KMS-11 (cell line): ENCODE measurements around the gene NFE2L3.
"Not testable (repeated sequence)": the region's sequence is repeated elsewhere in the genome, so short reads cannot be mapped to it uniquely, and the experiment has no call there.

Source experiments
- H2AFZ ChIP-seq: fragments of 200-600 bp; sonication (generic); 2 replicates; pipeline ENCODE4 v1.6.1; 2016; ENCODE audit warnings: antibody characterized with exemption, mixed run types, low read depth
- H3K27ac ChIP-seq: fragments of 200-600 bp; sonication (generic); 2 replicates; pipeline ENCODE4 v1.6.1; 2016; ENCODE audit warnings: mild to moderate bottlenecking, mixed run types
- H3K27me3 ChIP-seq: fragments of 200-600 bp; sonication (generic); 2 replicates; pipeline ENCODE4 v1.6.1; 2017; ENCODE audit warnings: mild to moderate bottlenecking, low read depth, mixed run types, moderate library complexity; ENCODE audit not compliant: insufficient read depth
- H3K36me3 ChIP-seq: fragments of 200-600 bp; sonication (generic); 2 replicates; pipeline ENCODE4 v1.6.1; 2017; ENCODE audit warnings: mild to moderate bottlenecking, mixed run types; ENCODE audit not compliant: insufficient read depth
- H3K4me1 ChIP-seq: fragments of 200-600 bp; sonication (generic); 2 replicates; pipeline ENCODE4 v1.6.1; 2016; ENCODE audit warnings: mild to moderate bottlenecking, low read depth, mixed run types; ENCODE audit not compliant: poor library complexity, severe bottlenecking
- H3K4me2 ChIP-seq: fragments of 200-600 bp; sonication (generic); 2 replicates; pipeline ENCODE4 v1.7.0; 2016; ENCODE audit warnings: mild to moderate bottlenecking, mixed run types
- H3K4me3 ChIP-seq: fragments of 200-600 bp; sonication (generic); IDR thresholded peaks from 2 replicates; pipeline ENCODE4 v1.6.1; 2017; ENCODE audit warnings: low read depth, low read length, mixed read lengths; ENCODE audit not compliant: insufficient read depth
- H3K79me2 ChIP-seq: fragments of 200-600 bp; sonication (generic); 2 replicates; pipeline ENCODE4 v1.6.1; 2016; ENCODE audit warnings: low read depth, mixed run types; ENCODE audit not compliant: insufficient read depth
- H3K9ac ChIP-seq: fragments of 200-600 bp; sonication (generic); 2 replicates; pipeline ENCODE4 v1.6.1; 2016; ENCODE audit warnings: mild to moderate bottlenecking, mixed run types
- H4K20me1 ChIP-seq: fragments of 200-600 bp; sonication (generic); 2 replicates; pipeline ENCODE4 v1.6.1; 2016; ENCODE audit warnings: mild to moderate bottlenecking, mixed run types; ENCODE audit not compliant: insufficient read depth
- CTCF ChIP-seq: fragments of 200-600 bp; sonication (generic); conservative IDR thresholded peaks from 2 replicates; pipeline ENCODE4 v1.6.1; 2017; ENCODE audit warnings: low read depth, mild to moderate bottlenecking, antibody characterized with exemption, low read length, moderate library complexity, mixed read lengths

The NFE2L3 gene

GRCh38 chr7:26143298-26144048, 8.5 kb upstream of the NFE2L3 start:
- Histone ChIP-seq H3K27ac (no peak overlapping the region), H3K4me2 (no peak overlapping the region), H3K4me1 (no peaks in the 10 kb centered on the region), H3K4me3 (no peak overlapping the region), H3K9ac (no peak overlapping the region), H3K79me2 (no peaks in the 10 kb centered on the region), H3K27me3 (no peaks in the 10 kb centered on the region), H4K20me1 (no peaks in the 10 kb centered on the region), H2AFZ (no peak overlapping the region), H3K36me3 (no peaks in the 10 kb centered on the region)
- TF ChIP-seq CTCF = no peak

- no peaks in the 10 kb centered on the region for H3K36me3 ChIP-seq
- H3K4me2 ChIP-seq = no peak overlapping the region
- H3K4me1 ChIP-seq = no peaks in the 10 kb centered on the region
- H3K27ac ChIP-seq = no peak overlapping the region
- no peaks in the 10 kb centered on the region for H3K27me3 ChIP-seq
- no peak overlapping the region for H3K9ac ChIP-seq
- H2AFZ ChIP-seq = no peak overlapping the region
- no peak overlapping the region for H3K4me3 ChIP-seq
- no peaks in the 10 kb centered on the region for H3K79me2 ChIP-seq
- H4K20me1 ChIP-seq = no peaks in the 10 kb centered on the region
- no peak for TF ChIP-seq CTCF
Observed at GRCh38 chr7:26144184-26145080, 7.6 kb upstream of the NFE2L3 start.

GRCh38 chr7:26145238-26145637, 6.8 kb upstream of the NFE2L3 start:
- H3K9ac ChIP-seq = no peak overlapping the region
- no peak overlapping the region for H3K27ac ChIP-seq
- no peaks in the 10 kb centered on the region for H3K36me3 ChIP-seq
- no peak overlapping the region for H3K4me2 ChIP-seq
- no peaks in the 10 kb centered on the region for H3K4me1 ChIP-seq
- TF ChIP-seq CTCF = no peak
- no peak overlapping the region for H2AFZ ChIP-seq
- H3K4me3 ChIP-seq = no peak overlapping the region
- H3K79me2 ChIP-seq = no peaks in the 10 kb centered on the region
- H3K27me3 ChIP-seq = no peaks in the 10 kb centered on the region
- H4K20me1 ChIP-seq = no peaks in the 10 kb centered on the region

- H3K27ac ChIP-seq = no peak overlapping the region
- no peak overlapping the region for H3K4me2 ChIP-seq
- no peaks in the 10 kb centered on the region for H3K27me3 ChIP-seq
Observed at GRCh38 chr7:26147030-26147429, 5.0 kb upstream of the NFE2L3 start.

GRCh38 chr7:26147646-26148306, 4.2 kb upstream of the NFE2L3 start:
- not testable (repeated sequence) for H2AFZ ChIP-seq, H3K9ac ChIP-seq, H4K20me1 ChIP-seq, H3K36me3 ChIP-seq, H3K4me3 ChIP-seq, H3K27me3 ChIP-seq, H3K4me2 ChIP-seq, H3K27ac ChIP-seq, H3K79me2 ChIP-seq
- peaks cover 12% of the 10 kb centered on the region for H3K4me1 ChIP-seq

More at GRCh38 chr7:26147030-26147429, 5.0 kb upstream of the NFE2L3 start:
- Histone ChIP-seq H4K20me1 (no peaks in the 10 kb centered on the region), H3K4me3 (no peak overlapping the region), H3K36me3 (no peaks in the 10 kb centered on the region), H3K9ac (no peak overlapping the region), H3K4me1 (peaks cover 12% of the 10 kb centered on the region), H3K79me2 (no peaks in the 10 kb centered on the region; the same call in 1 of the 2 replicates), H2AFZ (no peak overlapping the region)
- TF ChIP-seq CTCF = no peak

- H3K4me3 ChIP-seq, H3K27me3 ChIP-seq, H3K36me3 ChIP-seq, H2AFZ ChIP-seq, H3K27ac ChIP-seq, H3K4me2 ChIP-seq, H4K20me1 ChIP-seq, H3K9ac ChIP-seq: not testable (repeated sequence)
- Histone ChIP-seq H3K79me2 (peaks cover 12% of the 10 kb centered on the region), H3K4me1 (peaks cover 12% of the 10 kb centered on the region)
Observed at GRCh38 chr7:26148307-26148700, 3.7 kb upstream of the NFE2L3 start.
